HG03103 (cell line): ENCODE measurements around the gene DDTL.

ENCODE experiments used
- ATAC-seq: cut with Tn5 transposase; IDR thresholded peaks from one replicate; pipeline ENCODE4 v1.9.1; 2021; ENCODE audit warnings: low read depth; ENCODE audit not compliant: unreplicated experiment

The DDTL gene

GRCh38 chr22:24003887-24004286 lies 37.2 kb downstream of the DDTL start:
- ATAC-seq = no peak

- no peak for ATAC-seq
Measured at GRCh38 chr22:24005201-24005600, 38.5 kb downstream of the DDTL start, which contains the start of gene GSTT4. Gene GSTT4, minus strand, starts transcription at chr22:24005453. Its CDS starts 97 bp downstream, at chr22:24005356.

- no peak for ATAC-seq
Measured at GRCh38 chr22:24006207-24006913, 39.7 kb downstream of the DDTL start.

GRCh38 chr22:24006914-24007214 lies 40.2 kb downstream of the DDTL start:
- no peak for ATAC-seq

GRCh38 chr22:24007253-24008021 lies 40.7 kb downstream of the DDTL start:
- ATAC-seq = no peak

GRCh38 chr22:24008022-24008283 lies 41.3 kb downstream of the DDTL start:
- ATAC-seq = no peak

GRCh38 chr22:24008381-24009226 lies 41.9 kb downstream of the DDTL start:
- no peak for ATAC-seq

GRCh38 chr22:24009227-24010017 lies 42.7 kb downstream of the DDTL start:
- no peak for ATAC-seq

- no peak for ATAC-seq
Measured at GRCh38 chr22:24010018-24010391, 43.3 kb downstream of the DDTL start.

- ATAC-seq = no peak
Measured at GRCh38 chr22:24011735-24012068, 45.0 kb downstream of the DDTL start.

GRCh38 chr22:24016156-24016555 lies 49.5 kb downstream of the DDTL start:
- ATAC-seq = no peak

GRCh38 chr22:24021304-24021703 lies 54.6 kb downstream of the DDTL start:
- no peak for ATAC-seq
